Liver (tissue), 9 donors: ENCODE data around the gene DPF3. TPM values are rescaled to one million over a fixed set of nuclear protein-coding genes. Genes with fewer than 3 reads are reported as not detected.

Source experiments
- DNase-seq: peaks from one replicate; pipeline ENCODE4 v3.0.0-alpha.2; 2017; ENCODE audit warnings: low spot score
- H3K27ac ChIP-seq, 2 donors: one replicate each; pipeline ENCODE4 v1.7.0; 2013; ENCODE audit warnings: inconsistent platforms in 2 of 2, low read length in 2 of 2, control low read depth in 1 of 2, low read depth in 1 of 2, mild to moderate bottlenecking in 1 of 2
- H3K27me3 ChIP-seq, 4 donors: one replicate each; pipeline versions ENCODE4 v1.6.1 to v1.7.0; 2013; ENCODE audit warnings: low read length in 3 of 4, inconsistent platforms in 1 of 4, mild to moderate bottlenecking in 1 of 4, moderate library complexity in 1 of 4; ENCODE audit not compliant: control insufficient read depth in 4 of 4, insufficient read depth in 4 of 4
- H3K36me3 ChIP-seq, 4 donors: one replicate each; pipeline versions ENCODE4 v1.6.1 to v1.7.0; 2013; ENCODE audit warnings: low read length in 3 of 4, mild to moderate bottlenecking in 3 of 4, low read depth in 1 of 4, moderate library complexity in 1 of 4; ENCODE audit not compliant: control insufficient read depth in 4 of 4, insufficient read depth in 3 of 4
- H3K4me1 ChIP-seq, 4 donors: one replicate each; pipeline versions ENCODE4 v1.6.1 to v1.7.0; 2013; ENCODE audit warnings: low read length in 3 of 4, mild to moderate bottlenecking in 3 of 4, moderate library complexity in 1 of 4; ENCODE audit not compliant: control insufficient read depth in 4 of 4, insufficient read depth in 4 of 4
- H3K4me3 ChIP-seq, 3 donors: one replicate each; pipeline versions ENCODE4 v1.6.1 to v1.7.0; 2013; ENCODE audit warnings: low read length in 3 of 3, control low read depth in 1 of 3, low read depth in 1 of 3, mild to moderate bottlenecking in 1 of 3
- H3K9ac ChIP-seq, 2 donors: one replicate each; pipeline ENCODE4 v1.7.0; 2013; ENCODE audit warnings: low read length in 2 of 2, mild to moderate bottlenecking in 2 of 2, moderate library complexity in 2 of 2, control low read depth in 1 of 2, low read depth in 1 of 2
- H3K9me3 ChIP-seq, 4 donors: one replicate each; pipeline versions ENCODE4 v1.6.1 to v1.7.0; 2013; ENCODE audit warnings: low read length in 3 of 4; ENCODE audit not compliant: control insufficient read depth in 4 of 4
- ATF3 ChIP-seq: IDR thresholded peaks from 2 replicates; pipeline ENCODE4 v1.6.1; 2016; ENCODE audit warnings: antibody characterized with exemption
- EGR1 ChIP-seq, 2 donors: IDR thresholded peaks; 2 replicates each; pipeline ENCODE4 v1.6.1; 2016 to 2018; ENCODE audit warnings: antibody characterized with exemption in 2 of 2, low read depth in 2 of 2
- FOXA1 ChIP-seq: IDR thresholded peaks from 2 replicates; pipeline ENCODE4 v1.6.1; 2016; ENCODE audit warnings: antibody characterized with exemption
- FOXA2 ChIP-seq: IDR thresholded peaks from 2 replicates; pipeline ENCODE4 v1.6.1; 2016; ENCODE audit warnings: antibody characterized with exemption
- GABPA ChIP-seq, 2 donors: IDR thresholded peaks in 1 of 2; conservative IDR thresholded peaks in 1 of 2; 2 replicates each; pipeline ENCODE4 v1.6.1; 2016; ENCODE audit warnings: antibody characterized with exemption in 2 of 2, mild to moderate bottlenecking in 1 of 2, moderate library complexity in 1 of 2
- HNF4A ChIP-seq, 2 donors: conservative IDR thresholded peaks; 2 replicates each; pipeline ENCODE4 v1.6.1; 2016; ENCODE audit warnings: antibody characterized with exemption in 2 of 2, mild to moderate bottlenecking in 2 of 2
- JUND ChIP-seq, 2 donors: IDR thresholded peaks; 2 replicates each; pipeline ENCODE4 v1.6.1; 2016; ENCODE audit warnings: antibody characterized with exemption in 2 of 2
- NR2F2 ChIP-seq: IDR thresholded peaks from 2 replicates; pipeline ENCODE4 v1.6.1; 2016; ENCODE audit warnings: antibody characterized with exemption
- RAD21 ChIP-seq, 2 donors: IDR thresholded peaks; 2 replicates each; pipeline ENCODE4 v1.6.1; 2016; ENCODE audit warnings: antibody characterized with exemption in 2 of 2, mild to moderate bottlenecking in 2 of 2
- RXRA ChIP-seq, 2 donors: IDR thresholded peaks; 2 replicates each; pipeline ENCODE4 v1.6.1; 2017 to 2018; ENCODE audit warnings: antibody characterized with exemption in 2 of 2, mild to moderate bottlenecking in 1 of 2
- SP1 ChIP-seq: IDR thresholded peaks from 2 replicates; pipeline ENCODE4 v1.6.1; 2018; ENCODE audit warnings: antibody characterized with exemption, mild to moderate bottlenecking
- TAF1 ChIP-seq: conservative IDR thresholded peaks from 2 replicates; pipeline ENCODE4 v1.6.1; 2016; ENCODE audit warnings: antibody characterized with exemption, mild to moderate bottlenecking
- YY1 ChIP-seq: IDR thresholded peaks from 2 replicates; pipeline ENCODE4 v1.6.1; 2016; ENCODE audit warnings: antibody characterized with exemption, mild to moderate bottlenecking
- WGBS: extraction: QIAGEN DNeasy Blood & Tissue Kit; methylation state at CpG from one replicate; pipeline ENCODE4 v1.1.7; 2013; 5-methylcytosine and 5-hydroxymethylcytosine counted together
- polyA plus RNA-seq, 2 donors: library from polyadenylated mRNA; stranded (reverse) in 1 of 2; unstranded in 1 of 2; fragments of 200-250 nt in 1 of 2; fragments of >200 nt in 1 of 2; fragmentation: Nextera tagmentation in 1 of 2; extraction: Ambion mirVana in 1 of 2; gene quantifications; one replicate each; pipeline versions ENCODE4 v1.2.1 to v1.2.3, GENCODE V29; 2013 to 2015
- total RNA-seq, 2 donors: library from RNA; depleted of rRNA; stranded (reverse); fragments of >200 nt; gene quantifications; one replicate each; pipeline ENCODE4 v1.2.3, GENCODE V29; 2014
- TF ChIP-seq, protein P1 (sequence below): IDR thresholded peaks from 2 replicates; pipeline ENCODE4 v1.6.1; 2016; ENCODE audit warnings: antibody characterized with exemption, mild to moderate bottlenecking
- donor health status: healthy.
- donor health status: healthy.
- donor health status: healthy.
- donor health status: healthy.
- donor health status: healthy.

The DPF3 gene
- total and polyA plus RNA-seq, 4 donors, result 1.1 to 23.2 (median 2.5) TPM

DNA sequence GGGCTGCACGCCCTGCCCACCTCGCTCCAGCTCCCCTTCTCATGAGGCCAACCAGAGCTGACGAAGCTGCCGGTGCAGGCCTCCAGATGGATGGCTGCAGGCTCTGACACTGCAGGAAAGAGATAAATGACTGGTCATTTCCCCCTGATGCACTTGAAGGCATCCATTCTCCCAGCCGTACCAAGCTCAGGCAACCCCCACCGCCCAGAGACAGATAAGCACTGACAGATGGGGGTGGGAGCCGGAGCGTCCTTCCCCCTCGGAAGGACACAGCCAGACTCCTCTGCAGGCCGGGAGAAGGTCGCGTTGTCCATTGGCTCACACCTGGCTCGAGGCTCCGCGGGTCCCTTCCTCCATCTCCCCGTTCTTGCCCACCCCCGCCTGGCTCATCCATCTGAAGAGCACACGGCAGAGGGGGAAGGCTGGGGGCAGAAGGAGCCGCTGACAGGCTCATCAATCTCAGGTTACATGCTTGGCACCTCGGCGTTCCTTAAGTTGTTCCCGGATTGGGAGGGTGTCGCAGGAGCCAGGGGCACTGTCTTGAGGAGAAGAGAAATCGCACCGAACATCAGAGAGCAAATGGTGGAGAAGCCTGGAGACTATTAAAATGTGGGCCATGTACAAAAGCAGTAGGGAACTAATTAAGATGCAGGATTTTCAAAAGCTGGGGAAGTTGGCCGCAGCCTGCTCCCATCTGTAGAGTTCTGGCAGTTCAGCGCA is 151.6 kb downstream of the DPF3 start:
- Histone ChIP-seq H3K9ac (no peak overlapping the region), H3K27ac (no peak overlapping the region), H3K4me1 (no peaks in the 10 kb centered on the region), H3K4me3 (no peak overlapping the region), H3K9me3 (no peaks in the 10 kb centered on the region), H3K27me3 (no peaks in the 10 kb centered on the region), H3K36me3 (peaks cover 0 to 2% (median 0%) of the 10 kb centered on the region in 4 donors)
- DNase-seq, result peak; percentile 66
- TF ChIP-seq YY1, result no peak
- no peak for TF ChIP-seq JUND (IDR thresholded peaks at IDR 0.05)
- no peak for TF ChIP-seq RAD21 (IDR thresholded peaks at IDR 0.05)
- TF ChIP-seq SP1, result no peak
- TF ChIP-seq HNF4A (conservative IDR thresholded peaks at IDR 0.05), result no peak
- no peak for TF ChIP-seq EGR1 (IDR thresholded peaks at IDR 0.05; ENCODE audit: low read depth in 2 of 2)
- TF ChIP-seq GABPA (IDR thresholded peaks at IDR 0.05 in 1 of 2, conservative IDR thresholded peaks at IDR 0.05 in 1 of 2), result no peak
- TF ChIP-seq, protein P1, sequence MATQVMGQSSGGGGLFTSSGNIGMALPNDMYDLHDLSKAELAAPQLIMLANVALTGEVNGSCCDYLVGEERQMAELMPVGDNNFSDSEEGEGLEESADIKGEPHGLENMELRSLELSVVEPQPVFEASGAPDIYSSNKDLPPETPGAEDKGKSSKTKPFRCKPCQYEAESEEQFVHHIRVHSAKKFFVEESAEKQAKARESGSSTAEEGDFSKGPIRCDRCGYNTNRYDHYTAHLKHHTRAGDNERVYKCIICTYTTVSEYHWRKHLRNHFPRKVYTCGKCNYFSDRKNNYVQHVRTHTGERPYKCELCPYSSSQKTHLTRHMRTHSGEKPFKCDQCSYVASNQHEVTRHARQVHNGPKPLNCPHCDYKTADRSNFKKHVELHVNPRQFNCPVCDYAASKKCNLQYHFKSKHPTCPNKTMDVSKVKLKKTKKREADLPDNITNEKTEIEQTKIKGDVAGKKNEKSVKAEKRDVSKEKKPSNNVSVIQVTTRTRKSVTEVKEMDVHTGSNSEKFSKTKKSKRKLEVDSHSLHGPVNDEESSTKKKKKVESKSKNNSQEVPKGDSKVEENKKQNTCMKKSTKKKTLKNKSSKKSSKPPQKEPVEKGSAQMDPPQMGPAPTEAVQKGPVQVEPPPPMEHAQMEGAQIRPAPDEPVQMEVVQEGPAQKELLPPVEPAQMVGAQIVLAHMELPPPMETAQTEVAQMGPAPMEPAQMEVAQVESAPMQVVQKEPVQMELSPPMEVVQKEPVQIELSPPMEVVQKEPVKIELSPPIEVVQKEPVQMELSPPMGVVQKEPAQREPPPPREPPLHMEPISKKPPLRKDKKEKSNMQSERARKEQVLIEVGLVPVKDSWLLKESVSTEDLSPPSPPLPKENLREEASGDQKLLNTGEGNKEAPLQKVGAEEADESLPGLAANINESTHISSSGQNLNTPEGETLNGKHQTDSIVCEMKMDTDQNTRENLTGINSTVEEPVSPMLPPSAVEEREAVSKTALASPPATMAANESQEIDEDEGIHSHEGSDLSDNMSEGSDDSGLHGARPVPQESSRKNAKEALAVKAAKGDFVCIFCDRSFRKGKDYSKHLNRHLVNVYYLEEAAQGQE, result no peak
- no peak for TF ChIP-seq FOXA1
- no peak for TF ChIP-seq NR2F2
- no peak for TF ChIP-seq RXRA (IDR thresholded peaks at IDR 0.05)
- no peak for TF ChIP-seq ATF3
- no peak for TF ChIP-seq TAF1
- 82% methylated on average over 27 of the region's 27 CpGs for WGBS

DNA sequence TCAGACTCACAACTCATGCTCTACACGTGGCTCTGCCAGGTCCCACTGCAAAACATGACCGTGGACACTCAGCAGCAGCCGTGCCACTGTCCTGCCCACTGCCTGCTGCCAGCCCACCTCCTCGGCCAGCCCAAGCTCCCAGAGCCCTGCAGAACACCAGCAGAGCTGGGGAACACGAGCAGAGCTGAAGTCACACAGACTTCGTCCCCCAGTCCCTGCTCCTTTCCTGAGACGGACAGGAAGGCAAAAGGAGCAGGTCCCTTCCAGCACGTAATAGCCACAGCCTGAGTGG is 152.1 kb downstream of the DPF3 start:
- H3K27me3 ChIP-seq, result no peaks in the 10 kb centered on the region
- H3K9me3 ChIP-seq, result no peaks in the 10 kb centered on the region
- H3K27ac ChIP-seq, result no peak overlapping the region
- no peak for DNase-seq
- no peak for TF ChIP-seq JUND (IDR thresholded peaks at IDR 0.05)
- TF ChIP-seq ATF3, result no peak
- no peak for TF ChIP-seq FOXA2
- no peak for TF ChIP-seq NR2F2
- TF ChIP-seq HNF4A (conservative IDR thresholded peaks at IDR 0.05), result no peak
- no peak overlapping the region for H3K4me3 ChIP-seq
- peaks cover 0 to 2% (median 0%) of the 10 kb centered on the region in 4 donors for H3K36me3 ChIP-seq
- H3K9ac ChIP-seq, result no peak overlapping the region
- H3K4me1 ChIP-seq, result no peaks in the 10 kb centered on the region
- 88% methylated on average over 8 of the region's 8 CpGs for WGBS
